Measurements from ENCODE around the gene NGRN.
"Not testable (repeated sequence)": the region's sequence is repeated elsewhere in the genome, so short reads cannot be mapped to it uniquely, and the experiment has no call there.

Gene NGRN

DNA sequence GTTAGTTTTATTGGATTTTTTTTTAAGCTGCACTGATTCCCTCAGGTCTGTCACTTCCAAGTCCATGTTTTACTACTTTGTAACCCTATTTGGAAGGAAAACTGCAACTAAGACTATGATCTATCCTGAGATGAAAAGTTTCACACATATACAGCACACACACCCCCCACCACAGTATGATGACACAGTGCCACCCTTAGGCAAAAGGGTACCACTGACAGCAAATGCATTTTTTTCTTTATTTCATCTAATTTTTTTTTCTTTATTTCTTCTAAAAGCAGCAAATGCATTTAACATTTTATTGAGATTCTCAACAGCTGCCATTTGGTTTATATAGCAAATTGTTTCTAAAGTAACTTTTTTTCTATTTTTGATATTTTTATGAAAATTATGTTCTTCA, 21.2 kb downstream of the NGRN start:
- DNase-seq: peak; percentile 40

DNA sequence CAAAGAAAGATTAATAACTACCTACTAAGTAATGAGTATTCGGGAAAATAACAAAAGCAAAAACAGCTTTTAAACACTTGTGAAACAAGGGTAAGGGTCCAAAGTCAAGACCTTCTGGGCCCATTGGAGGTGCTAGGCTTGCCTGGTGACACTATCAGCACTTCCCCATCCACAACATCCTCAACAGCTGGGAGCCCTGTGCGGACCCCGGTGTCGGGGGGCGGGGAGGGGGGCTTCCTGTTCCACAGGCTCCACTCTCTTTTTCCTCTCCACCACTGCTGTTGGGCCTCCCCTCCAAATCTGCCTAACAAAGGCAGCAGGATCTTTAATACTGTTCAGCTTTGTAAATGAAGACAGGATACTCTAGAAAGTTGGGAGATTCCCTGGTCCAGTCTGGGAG, 21.6 kb downstream of the NGRN start:
- no peak for DNase-seq

DNA sequence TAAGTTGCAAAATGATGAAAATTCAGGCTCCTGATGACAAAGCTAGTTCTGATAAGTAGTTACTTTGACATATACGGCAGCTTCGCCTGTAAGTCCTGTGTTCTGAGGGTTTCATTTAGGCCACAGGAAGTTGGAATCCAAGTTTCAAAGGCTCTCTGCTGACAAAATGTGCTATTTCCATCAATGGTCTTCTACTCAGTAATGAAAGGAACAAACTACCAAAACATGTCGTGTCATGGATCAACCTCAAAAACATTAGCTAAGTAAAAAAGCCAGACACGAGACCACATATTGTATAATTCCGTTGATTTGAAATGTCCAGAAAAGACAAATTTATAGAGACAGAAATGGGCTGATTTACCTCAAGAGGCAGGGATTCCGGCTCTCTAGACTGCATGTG, 22.5 kb downstream of the NGRN start:
- DNase-seq: no peak

DNA sequence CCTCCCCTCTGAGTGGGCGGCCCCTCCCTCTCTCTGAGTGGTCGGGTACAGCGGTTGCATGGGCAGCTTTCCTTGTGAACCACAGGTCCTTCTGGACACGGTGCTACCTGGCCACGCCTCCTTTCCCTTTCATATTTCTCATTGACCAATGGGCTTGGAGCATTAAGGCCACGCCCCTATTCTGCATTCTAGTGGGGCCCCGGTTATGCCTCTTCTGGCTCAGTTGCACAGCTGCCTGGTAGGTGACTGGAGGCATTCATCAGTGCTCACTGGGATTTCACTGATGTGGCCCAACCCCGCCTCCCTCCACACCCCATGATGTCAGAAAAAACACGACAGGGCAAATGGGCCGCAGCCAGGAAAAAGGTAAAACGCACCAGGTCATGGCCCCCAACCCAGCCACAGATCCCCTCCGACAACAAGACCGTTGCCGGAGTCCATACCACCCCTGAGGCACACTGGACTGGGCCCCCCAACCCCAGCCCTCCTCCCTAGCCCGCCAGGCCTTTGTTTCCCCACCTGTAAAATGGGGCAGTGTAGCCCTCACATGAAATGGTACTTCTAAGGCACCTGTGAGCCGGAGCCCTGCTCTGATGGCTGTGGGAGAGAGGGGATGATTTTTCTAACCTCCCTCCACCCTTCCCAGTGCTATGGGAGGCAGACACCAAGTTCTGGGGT, 26.3 kb downstream of the NGRN start:
- DNase-seq: no peak

DNA sequence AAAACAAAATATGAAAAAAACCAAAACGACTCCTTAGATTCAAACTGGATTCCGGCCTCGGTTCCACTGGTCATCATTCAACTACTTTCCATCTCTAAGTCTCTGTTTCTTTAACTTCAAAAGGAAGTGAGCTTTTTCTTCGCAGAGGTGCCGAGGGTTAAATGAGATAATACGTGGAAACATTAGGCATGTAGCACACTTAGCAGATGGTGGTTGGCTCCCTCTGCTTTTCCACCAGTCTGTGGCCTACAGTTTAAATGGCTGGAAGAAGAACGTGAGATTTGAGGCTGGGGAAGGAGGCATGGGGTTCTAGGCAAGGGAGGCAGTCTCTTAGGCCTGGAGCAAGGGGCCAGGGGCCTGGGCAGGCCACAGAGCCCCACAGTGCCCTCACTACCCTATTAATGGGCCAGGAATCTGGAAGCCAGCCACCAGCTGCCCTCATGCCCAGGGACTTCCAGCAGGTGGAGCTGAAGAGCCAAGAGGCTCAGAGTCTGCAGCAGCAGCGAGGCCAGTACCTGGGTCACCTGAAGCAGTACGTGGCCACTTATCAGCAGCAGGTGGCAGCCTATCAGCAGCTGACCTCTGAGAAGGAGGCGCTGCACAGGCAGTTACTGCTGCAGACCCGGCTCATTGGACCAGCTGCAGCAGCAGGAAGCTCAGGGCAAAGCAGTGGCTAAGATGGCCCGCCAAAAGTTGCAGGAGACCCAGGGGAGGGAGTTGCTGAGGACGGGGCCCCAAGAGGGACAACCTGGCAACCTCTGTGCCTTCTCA, 27.8 kb downstream of the NGRN start:
- DNase-seq: peak; percentile 22

DNA sequence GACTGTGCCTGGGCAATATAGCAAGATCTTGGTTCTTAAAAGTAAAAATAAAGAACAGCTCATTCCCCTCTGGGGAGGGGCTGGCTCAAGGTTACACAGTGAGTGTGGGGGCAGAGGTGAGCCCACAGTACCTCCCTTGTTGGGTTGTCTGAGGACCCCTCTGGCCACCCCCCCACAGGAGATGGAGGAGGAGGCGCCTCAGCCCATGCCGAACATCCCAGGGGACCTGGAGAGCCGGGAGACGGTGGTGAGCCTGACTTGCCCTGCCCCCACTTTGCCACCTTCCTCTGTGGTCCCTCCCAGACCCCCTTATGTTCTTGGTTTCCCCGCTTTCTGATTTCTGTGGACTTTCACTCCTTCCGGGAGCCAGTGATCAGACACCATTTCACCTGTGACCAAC, 28.7 kb downstream of the NGRN start:
- DNase-seq: no peak

DNA sequence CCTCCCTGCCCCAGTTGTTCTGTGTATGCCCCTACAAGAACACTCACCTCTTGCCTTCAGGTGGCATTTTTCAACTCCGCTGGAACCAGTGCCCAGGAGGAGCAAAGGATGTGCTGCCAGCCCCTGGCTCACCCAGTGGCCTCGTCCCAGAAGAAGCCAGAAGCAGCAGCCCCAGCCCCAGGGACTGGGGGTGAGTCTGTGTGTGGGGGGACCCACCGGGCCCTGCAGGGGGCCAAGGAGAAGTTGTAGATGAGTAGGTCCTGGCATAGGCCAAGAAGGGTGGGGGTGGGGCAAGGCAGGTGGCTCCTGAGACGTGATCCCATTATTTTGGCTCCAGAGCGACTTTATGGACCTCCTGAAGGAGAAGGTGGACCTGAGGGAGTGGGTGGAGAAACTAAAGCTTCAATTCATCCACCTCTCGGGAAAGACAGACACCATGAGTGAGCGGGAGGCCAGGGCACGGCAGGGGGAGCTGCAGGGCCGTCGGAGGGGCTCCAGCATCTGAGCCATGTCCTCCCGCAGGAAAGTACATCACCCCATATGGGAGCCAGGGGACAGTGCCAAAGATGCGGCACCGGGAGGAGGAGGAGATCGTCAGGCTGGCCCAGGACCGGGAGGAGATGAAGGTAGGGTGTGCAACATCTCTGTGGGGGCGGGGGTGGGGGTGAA, 29.3 kb downstream of the NGRN start:
- DNase-seq: no peak

DNA sequence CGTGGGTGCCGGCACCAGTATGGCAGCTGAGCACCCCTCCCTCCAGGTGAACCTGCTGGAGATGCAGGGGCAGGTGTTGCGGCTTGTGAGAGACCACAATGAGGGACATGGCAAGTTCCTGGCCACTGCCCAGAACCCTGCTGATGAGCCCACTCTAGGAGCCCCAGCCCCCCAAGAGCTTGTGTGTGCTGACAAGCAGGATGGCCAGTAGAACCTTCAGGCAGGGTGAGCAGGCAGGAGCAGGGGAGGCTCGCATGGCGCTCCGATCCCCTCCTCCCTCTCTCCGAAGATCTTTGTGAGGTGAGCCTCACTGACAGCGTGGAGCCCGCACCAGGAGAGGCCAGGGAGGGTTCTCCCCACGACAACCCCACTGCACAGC, 29.8 kb downstream of the NGRN start:
- DNase-seq: no peak

DNA sequence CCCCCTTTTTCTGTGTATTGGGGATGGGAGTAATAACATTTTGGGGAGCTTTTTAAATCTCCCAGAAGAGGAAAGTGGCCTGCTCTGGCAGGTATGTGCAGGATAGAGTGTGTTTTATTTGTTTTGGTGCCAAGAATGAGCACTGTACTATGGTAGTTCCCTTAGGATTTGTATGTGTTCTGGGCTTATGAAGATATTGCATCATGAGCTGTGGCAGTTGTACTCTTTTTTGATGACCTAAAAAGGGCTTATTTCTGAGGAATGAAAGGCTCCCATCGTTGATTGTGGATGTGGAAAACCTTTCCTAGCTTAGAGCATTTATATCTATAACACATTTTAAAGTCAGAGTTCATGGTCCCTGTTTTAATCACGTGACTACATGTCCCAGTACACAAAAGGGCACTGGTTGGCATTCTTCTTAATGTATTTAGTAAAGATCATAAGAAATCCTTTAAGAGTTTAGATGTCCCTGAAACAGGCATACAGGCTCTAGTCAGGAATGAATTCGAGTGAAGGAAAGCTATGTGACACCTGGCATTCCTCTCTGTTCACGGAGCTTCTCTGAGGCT, 30.9 kb downstream of the NGRN start:
- DNase-seq: not testable (repeated sequence)

DNA sequence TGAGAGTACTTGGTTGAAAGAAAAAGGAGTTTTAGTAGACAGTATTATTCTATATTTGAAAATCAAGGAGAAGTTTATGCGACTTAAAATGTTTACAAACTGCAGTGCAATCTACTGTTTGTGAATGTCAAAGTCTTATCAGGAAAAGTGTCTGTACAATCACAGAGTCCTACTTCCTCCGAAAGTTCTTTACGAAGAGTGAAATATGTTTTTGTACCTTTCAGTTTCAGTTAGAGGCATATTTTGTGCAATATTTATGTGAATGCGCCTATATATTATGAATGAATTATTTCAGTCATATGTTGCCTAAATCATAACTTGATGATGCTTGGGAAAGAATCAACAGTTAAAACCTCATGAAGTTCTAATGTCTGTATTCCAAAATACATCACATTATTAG, 31.5 kb downstream of the NGRN start:
- DNase-seq: no peak

DNA sequence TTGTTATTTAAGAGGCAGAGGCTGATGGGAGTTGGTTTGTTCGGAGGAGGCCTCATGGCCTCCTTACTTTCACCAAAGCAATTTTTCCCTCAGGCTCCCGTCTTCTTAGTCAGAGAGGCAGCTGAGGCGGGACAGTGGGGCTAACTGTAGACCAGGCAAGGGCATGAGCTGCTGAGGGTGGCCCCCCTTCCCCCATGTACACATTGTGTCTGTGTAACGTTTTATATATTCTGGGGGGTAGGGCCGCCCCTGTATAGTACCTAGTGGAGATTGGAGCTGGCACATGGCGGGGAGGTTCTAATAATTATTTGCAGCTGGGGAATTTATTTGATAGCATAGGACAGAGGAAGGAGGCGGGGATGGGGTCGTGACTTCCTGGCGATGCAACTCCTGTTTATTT, 35.1 kb downstream of the NGRN start:
- no peak for DNase-seq

DNA sequence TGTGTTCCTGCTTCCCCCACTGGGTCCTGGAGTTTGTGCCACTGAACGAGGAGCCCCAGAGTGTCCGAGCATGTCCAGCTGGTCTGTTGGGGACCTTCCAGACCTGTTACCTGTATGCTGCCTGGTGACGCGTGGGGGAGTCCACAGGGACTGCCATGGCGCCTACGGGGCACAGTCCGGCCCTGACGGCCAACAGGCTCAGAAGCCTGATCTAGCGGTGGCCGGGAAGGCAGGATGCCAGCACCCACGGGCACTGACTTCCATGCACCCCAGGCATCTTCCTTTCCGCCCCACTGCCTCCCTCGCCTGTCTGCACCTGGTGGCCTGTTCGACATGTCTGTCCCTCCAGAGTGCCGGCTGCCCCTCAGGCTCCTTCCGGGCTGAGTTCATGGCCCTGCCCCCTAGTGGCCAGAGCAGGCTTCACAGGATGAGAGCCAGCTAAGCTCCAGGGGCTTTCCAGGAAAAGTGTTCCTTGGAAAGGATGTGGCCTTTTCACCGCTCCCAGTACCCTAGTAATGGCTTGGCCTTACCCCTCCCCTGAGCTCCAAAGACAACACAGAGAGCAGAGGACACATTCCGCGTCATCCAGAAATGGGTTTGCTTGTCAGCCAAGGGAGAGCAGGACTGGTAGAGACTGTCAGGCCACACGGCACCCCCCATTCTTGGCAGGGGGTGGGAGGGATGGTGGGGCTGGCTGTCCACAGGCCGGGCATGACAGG, 35.7 kb downstream of the NGRN start:
- DNase-seq: peak; percentile 40

DNA sequence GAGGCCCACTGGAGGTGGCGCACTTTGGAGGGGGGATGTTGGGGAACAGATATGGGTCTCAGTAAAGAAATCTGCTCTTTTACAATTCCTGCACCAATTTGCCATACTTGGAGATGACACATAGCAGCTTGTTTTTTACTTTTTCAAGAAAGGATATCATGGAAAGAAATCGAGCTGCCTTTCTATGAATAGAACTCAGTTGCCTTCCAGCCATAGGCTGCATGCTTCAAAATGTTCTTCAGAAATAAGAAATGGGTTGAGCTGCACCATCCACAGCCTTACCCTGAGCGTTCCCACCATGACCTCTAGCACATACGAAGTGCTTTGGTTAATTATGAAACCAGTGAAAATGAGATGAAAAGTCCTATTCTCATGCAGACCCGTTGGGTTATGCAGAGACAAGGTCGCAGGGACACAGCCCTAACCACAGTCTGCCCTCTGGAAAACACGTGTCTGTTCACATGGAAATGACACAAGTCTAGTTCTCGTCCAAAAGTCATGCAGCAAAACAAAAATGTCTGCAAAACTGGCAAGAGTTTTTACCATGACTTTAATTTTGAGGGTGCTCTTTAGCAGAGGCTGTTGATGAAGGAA, 36.3 kb downstream of the NGRN start:
- no peak for DNase-seq

DNA sequence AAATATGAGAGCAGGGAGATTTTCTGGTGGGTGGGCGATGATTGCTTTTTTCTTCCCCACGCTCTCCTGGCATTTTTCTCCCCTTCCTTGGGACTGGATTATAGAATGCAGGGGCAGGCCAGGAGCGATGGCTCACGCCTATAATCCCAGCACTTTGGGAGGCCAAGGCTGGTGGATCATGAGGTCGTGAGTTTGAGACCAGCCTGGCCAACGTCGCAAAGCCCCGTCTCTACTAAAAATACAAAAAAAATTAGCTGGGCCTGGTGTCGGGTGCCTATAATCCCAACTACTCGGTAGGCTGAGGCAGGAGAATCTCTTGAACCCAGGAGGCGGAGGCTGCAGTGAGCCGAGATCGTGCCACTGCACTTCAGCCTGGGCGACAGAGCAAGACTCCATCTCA, 39.9 kb downstream of the NGRN start:
- DNase-seq: not testable (repeated sequence)

DNA sequence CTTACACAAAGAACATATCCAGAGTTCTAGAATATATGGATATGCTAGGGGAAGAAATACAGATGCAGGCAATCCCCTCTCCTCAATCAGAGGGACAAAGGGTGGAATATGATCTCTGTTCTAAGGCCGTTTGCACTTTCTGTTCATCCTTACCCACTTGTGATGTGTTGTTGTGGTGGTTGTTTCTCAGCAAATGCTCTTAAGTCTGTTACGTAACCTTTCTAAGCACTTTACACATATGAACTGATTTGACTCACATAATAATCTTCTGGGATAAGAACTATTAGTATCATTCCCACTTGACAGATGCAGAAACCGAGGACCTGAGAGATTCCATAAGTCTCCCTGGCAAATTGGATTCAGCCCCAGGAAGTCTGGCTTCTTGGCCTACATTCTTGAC, 40.5 kb downstream of the NGRN start:
- DNase-seq: no peak

DNA sequence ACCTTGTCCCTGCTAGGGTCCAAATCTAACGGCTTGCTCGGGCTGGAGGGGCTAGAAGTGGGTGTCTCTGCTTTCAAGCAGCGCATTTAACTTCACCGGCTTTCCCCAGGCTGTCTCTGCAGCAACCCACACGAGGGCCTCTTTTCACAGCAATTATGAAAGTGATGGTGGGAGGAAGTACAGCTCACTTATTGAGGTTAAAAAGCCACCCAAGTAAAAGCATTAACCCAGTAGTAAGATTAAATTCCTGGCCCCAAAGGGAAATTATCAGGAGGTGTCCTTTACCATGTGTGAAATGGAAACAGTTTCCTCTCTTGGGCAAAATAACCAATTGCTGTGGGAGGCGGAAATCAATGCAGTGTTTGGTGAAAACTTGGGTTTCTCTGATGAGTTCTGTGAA, 41.1 kb downstream of the NGRN start:
- DNase-seq: no peak

DNA sequence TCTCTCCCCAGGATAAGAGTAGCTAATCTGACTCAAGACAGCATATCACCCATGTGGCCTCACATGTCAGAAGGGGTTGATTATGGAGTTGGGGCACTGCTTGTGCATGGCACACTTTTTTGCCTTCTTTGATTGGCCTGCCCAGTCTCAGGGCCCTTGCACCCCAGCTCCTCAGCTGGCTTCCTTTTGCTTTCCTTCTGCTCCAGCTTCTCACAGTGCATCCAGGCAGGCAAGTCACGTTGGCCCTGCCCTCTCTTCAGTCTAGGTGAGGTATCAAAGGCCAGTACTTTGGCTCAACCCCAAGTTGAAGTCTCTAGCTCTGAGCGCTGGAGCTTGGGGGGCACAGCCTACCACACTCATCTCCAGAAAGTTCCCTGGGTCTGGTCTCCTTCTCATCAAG, 42.2 kb downstream of the NGRN start:
- no peak for DNase-seq

DNA sequence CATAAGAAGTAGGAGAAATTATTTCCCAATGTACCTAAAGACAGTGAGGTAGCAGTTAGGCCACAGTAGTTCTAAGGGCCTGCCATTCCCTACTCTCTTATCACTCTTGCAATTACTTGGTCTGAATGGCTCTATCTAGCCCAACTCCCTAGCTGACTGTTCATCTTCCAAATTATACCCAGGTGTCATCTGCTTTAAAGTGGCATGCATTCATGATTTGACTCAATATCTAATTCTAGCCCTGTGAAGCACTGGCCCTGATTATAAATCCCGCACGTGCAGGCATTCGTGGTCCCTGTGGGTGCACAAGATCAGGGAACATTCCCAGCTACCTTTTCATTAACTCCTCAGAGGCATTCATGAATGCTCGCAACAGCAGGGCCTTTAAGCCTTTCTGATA, 43.5 kb downstream of the NGRN start:
- DNase-seq: no peak

DNA sequence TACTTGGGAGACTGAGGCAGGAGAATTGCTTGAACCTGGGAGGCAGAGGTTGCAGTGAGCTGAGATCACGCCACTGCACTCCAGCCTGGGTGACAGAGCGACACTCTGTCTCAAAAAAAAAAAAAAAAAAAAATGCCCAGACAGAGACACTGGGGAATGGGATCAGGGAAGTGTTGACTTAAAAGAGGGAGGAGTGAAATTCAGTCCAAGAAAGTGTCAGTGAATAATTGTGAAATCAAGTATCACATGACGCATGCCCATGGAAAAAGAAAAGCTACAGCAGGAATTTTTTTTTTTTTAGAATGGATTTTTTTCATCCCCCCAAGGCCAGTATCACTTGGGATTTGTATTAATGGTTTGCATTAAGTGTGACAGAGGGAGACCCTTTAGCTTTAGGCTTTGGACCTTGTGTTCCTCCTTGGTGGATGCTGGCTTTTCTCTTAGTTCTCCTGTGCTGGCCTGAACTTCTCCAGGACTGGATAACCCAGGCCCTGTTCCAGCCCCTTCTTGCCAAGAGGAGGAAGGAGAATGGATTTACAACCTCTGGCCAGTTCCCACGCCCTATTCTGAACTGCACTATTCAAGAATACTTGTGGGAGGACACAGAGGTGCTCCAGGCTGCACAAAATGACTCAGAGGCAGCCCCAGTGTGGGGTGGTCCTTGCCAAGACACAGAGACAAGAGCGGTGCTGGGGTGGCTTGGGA, 50.0 kb downstream of the NGRN start:
- peak; percentile 48 for DNase-seq

DNA sequence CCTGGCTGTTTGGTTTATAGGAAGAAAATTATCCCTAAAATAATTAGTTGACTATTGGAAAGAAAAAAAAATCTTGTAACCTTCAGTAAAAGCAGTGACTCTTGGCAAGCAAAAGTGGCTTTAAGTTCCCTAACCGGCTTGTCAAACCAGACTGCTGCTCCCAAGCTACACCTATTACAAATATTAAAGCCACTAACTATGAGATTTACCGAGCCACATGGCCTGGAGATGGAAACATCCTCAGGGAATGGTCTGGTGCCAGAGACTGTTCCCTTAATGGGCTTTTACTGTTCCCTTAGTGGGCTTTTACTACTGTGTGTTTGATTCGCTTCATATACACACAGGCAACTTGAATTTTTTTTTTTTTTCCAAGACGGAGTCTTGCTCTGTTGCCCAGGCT, 50.7 kb downstream of the NGRN start:
- no peak for DNase-seq

DNA sequence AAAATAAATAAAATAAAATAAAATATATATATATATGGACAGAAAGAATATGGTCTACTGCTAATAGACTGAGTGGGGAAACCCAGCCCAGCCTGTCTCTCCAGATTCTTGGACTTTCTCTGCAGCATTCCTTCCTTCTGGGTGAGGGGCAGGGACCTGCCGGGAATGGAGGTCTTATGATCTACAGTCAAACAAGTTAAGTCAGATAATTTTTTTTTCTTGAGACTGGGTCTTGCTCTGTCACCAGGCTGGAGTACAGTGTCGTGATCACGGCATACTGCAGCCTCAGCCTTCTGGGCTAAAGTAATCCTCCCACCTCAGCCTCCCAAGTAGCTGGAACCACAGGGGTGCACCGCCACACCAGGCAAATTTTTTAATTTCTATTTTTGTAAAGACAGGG, 53.1 kb downstream of the NGRN start:
- no peak for DNase-seq
